Suprapubic skin (tissue), 4 donors: Measurements from ENCODE around the gene CDK5. TPM values are rescaled to one million over a fixed set of nuclear protein-coding genes. Genes with fewer than 3 reads are reported as not detected.

Experiments
- DNase-seq, 2 donors: peaks; one replicate each; pipeline ENCODE4 v3.0.0-alpha.2; 2019; ENCODE audit warnings: low spot score in 2 of 2
- H3K27ac ChIP-seq: fragments of 200-600 bp; sonication (generic); one replicate; pipeline ENCODE4 v1.5.1; 2019
- H3K27me3 ChIP-seq: fragments of 200-600 bp; sonication (generic); one replicate; pipeline ENCODE4 v1.5.1; 2019
- H3K36me3 ChIP-seq: fragments of 200-600 bp; sonication (generic); one replicate; pipeline ENCODE4 v1.5.1; 2019
- H3K4me1 ChIP-seq: fragments of 200-600 bp; sonication (generic); one replicate; pipeline ENCODE4 v1.5.1; 2019
- H3K4me3 ChIP-seq: fragments of 200-600 bp; sonication (generic); one replicate; pipeline ENCODE4 v1.5.1; 2019; ENCODE audit warnings: mild to moderate bottlenecking
- H3K9me3 ChIP-seq: fragments of 200-600 bp; sonication (generic); one replicate; pipeline ENCODE4 v1.5.1; 2019
- EP300 ChIP-seq: sonication (generic); formaldehyde crosslinking; IDR thresholded peaks from one replicate; pipeline ENCODE4 v1.6.1; 2017; ENCODE audit warnings: antibody characterized with exemption
- POLR2A ChIP-seq, 2 donors: fragments of 450-650 bp; IDR thresholded peaks; one replicate each; pipeline ENCODE4 v1.6.1; 2017; ENCODE audit warnings: antibody characterized with exemption in 2 of 2, mild to moderate bottlenecking in 2 of 2, moderate library complexity in 2 of 2
- POLR2AphosphoS5 ChIP-seq, 3 donors: sonication (generic); formaldehyde crosslinking; IDR thresholded peaks; one replicate each; pipeline ENCODE4 v1.6.1; 2017; ENCODE audit warnings: antibody characterized with exemption in 3 of 3
- whole genome bisulfite sequencing: methylation state at CpG from one replicate; pipeline ENCODE4 v1.1.5; 2018; 5-methylcytosine and 5-hydroxymethylcytosine counted together
- total RNA-seq, 4 donors: library from RNA; depleted of rRNA; stranded (reverse); fragments of >200 nt; gene quantifications; one replicate each; pipeline ENCODE4 v1.1.0, GENCODE V29; 2016
- TF ChIP-seq, protein P1 (sequence below), 2 donors: fragments of 200-600 bp in 1 of 2; fragments of 450-650 bp in 1 of 2; sonication (generic) in 1 of 2; IDR thresholded peaks; one replicate each; pipeline ENCODE4 v1.5.1; 2016 to 2019; ENCODE audit warnings: antibody characterized with exemption in 2 of 2, mild to moderate bottlenecking in 1 of 2, moderate library complexity in 1 of 2

The CDK5 gene
- total RNA-seq, 4 donors from 2014 or later: 7.7 to 14.7 (median 13.4) TPM

DNA sequence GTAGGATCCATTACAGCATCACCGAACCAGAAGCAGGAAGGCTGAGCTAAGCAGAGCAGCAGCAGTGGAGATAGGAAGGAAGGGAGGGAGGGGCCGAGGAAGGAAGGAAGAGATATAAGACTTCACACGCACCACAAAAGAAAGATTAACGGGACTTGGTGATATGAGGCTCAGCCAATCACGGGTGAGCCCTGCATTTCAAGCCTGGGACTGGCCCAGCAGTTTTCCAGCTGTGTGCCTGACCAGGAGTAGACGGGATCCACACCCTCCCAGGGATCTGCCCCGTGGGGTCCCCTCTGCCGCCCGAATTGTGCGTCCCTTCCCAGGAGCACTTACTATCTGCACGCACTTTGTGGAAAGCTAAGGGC, 49.6 kb downstream of the CDK5 start:
- 38% methylated on average over 11 of the region's 11 CpGs for WGBS
- DNase-seq: no peak
- H3K27ac ChIP-seq: no peak overlapping the region
- TF ChIP-seq EP300: no peak
- TF ChIP-seq POLR2AphosphoS5 (IDR thresholded peaks at IDR 0.05): no peak
- TF ChIP-seq POLR2A (IDR thresholded peaks at IDR 0.05): no peak
- TF ChIP-seq, protein P1, sequence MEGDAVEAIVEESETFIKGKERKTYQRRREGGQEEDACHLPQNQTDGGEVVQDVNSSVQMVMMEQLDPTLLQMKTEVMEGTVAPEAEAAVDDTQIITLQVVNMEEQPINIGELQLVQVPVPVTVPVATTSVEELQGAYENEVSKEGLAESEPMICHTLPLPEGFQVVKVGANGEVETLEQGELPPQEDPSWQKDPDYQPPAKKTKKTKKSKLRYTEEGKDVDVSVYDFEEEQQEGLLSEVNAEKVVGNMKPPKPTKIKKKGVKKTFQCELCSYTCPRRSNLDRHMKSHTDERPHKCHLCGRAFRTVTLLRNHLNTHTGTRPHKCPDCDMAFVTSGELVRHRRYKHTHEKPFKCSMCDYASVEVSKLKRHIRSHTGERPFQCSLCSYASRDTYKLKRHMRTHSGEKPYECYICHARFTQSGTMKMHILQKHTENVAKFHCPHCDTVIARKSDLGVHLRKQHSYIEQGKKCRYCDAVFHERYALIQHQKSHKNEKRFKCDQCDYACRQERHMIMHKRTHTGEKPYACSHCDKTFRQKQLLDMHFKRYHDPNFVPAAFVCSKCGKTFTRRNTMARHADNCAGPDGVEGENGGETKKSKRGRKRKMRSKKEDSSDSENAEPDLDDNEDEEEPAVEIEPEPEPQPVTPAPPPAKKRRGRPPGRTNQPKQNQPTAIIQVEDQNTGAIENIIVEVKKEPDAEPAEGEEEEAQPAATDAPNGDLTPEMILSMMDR (IDR thresholded peaks at IDR 0.05): no peak
- peaks cover 24% of the 10 kb centered on the region for H3K27me3 ChIP-seq
- H3K4me1 ChIP-seq: peaks cover 25% of the 10 kb centered on the region
- H3K9me3 ChIP-seq: no peaks in the 10 kb centered on the region
- no peaks in the 10 kb centered on the region for H3K36me3 ChIP-seq
- H3K4me3 ChIP-seq: no peak overlapping the region

GRCh38 chr7:151007469-151007898, 50.2 kb downstream of the CDK5 start:
- no peak overlapping the region for H3K27ac ChIP-seq
- 86% methylated on average over 7 of the region's 7 CpGs for WGBS
- H3K4me1 ChIP-seq: peaks cover 21% of the 10 kb centered on the region

GRCh38 chr7:151006590-151007300, 51.0 kb downstream of the CDK5 start:
- Histone ChIP-seq H3K9me3 (no peaks in the 10 kb centered on the region), H3K4me3 (no peak overlapping the region), H3K27me3 (peaks cover 15% of the 10 kb centered on the region), H3K27ac (no peak overlapping the region), H3K4me1 (peaks cover 21% of the 10 kb centered on the region), H3K36me3 (no peaks in the 10 kb centered on the region)
- DNase-seq: no peak
- WGBS: 85% methylated on average over 16 of the region's 23 CpGs
- no peak for TF ChIP-seq EP300
- TF ChIP-seq, protein P1 (IDR thresholded peaks at IDR 0.05): no peak
- TF ChIP-seq POLR2A (IDR thresholded peaks at IDR 0.05): no peak
- TF ChIP-seq POLR2AphosphoS5 (IDR thresholded peaks at IDR 0.05): no peak

More at GRCh38 chr7:151007469-151007898, 50.2 kb downstream of the CDK5 start:
- TF ChIP-seq, protein P1 (IDR thresholded peaks at IDR 0.05): no peak
- TF ChIP-seq POLR2AphosphoS5 (IDR thresholded peaks at IDR 0.05): no peak
- TF ChIP-seq EP300: no peak
- TF ChIP-seq POLR2A (IDR thresholded peaks at IDR 0.05): no peak
- peaks cover 17% of the 10 kb centered on the region for H3K27me3 ChIP-seq
- no peaks in the 10 kb centered on the region for H3K9me3 ChIP-seq
- no peak overlapping the region for H3K4me3 ChIP-seq
- H3K36me3 ChIP-seq: no peaks in the 10 kb centered on the region
- no peak for DNase-seq

GRCh38 chr7:151005566-151005965, 52.1 kb downstream of the CDK5 start:
- Histone ChIP-seq H3K4me3 (no peak overlapping the region), H3K27ac (no peak overlapping the region), H3K9me3 (no peaks in the 10 kb centered on the region), H3K36me3 (no peaks in the 10 kb centered on the region), H3K4me1 (peaks cover 21% of the 10 kb centered on the region), H3K27me3 (peaks cover 15% of the 10 kb centered on the region)
- no peak for DNase-seq
- 76% methylated on average over 6 of the region's 9 CpGs for WGBS
- TF ChIP-seq, protein P1 (IDR thresholded peaks at IDR 0.05): no peak
- TF ChIP-seq EP300 (no peak), POLR2AphosphoS5 (IDR thresholded peaks at IDR 0.05) (no peak), POLR2A (IDR thresholded peaks at IDR 0.05) (no peak)

Other genes with a start within 250 kb of the CDK5 start
- gene AOC1, start 205.4 kb downstream of the CDK5 start, total RNA-seq: 1 to 10 TPM; 1.9 to 5.5 (median 2.3) TPM
- gene KCNH2, start 79.6 kb downstream of the CDK5 start, total RNA-seq: under 1 TPM in 1 of 4 donors, not detected in 3; 0.70 TPM
- 10 to 100 TPM in 1 of 4 donors, 1 to 10 TPM in 3; 2.6 to 10.9 (median 6.8) TPM for gene NOS3, start 66.9 kb downstream of the CDK5 start, total RNA-seq
- 100 to 1,000 TPM in 2 of 4 donors, 10 to 100 TPM in 2; 27.0 to 195 (median 122) TPM for gene ATG9B, start 33.4 kb downstream of the CDK5 start, total RNA-seq
- 10 to 100 TPM; 29.5 to 42.3 (median 31.9) TPM for gene ABCB8, start 29.4 kb downstream of the CDK5 start, total RNA-seq
- gene ASIC3, start 9.4 kb downstream of the CDK5 start, total RNA-seq: 1 to 10 TPM; 2.6 to 8.7 (median 4.1) TPM
- gene SLC4A2, start 1.7 kb upstream of the CDK5 start, total RNA-seq: 10 to 100 TPM; 31.9 to 78.7 (median 59.7) TPM
- 100 to 1,000 TPM in 2 of 4 donors, 10 to 100 TPM in 2; 76.8 to 102 (median 90.9) TPM for gene FASTK, start 22.9 kb upstream of the CDK5 start, total RNA-seq
- gene TMUB1, start 25.6 kb upstream of the CDK5 start, total RNA-seq: 10 to 100 TPM; 32.5 to 50.3 (median 45.7) TPM
- gene AGAP3, start 28.6 kb upstream of the CDK5 start, total RNA-seq: 100 to 1,000 TPM; 126 to 162 (median 134) TPM
- not detected for gene GBX1, start 109.8 kb upstream of the CDK5 start, total RNA-seq
- gene ASB10, start 129.4 kb upstream of the CDK5 start, total RNA-seq: not detected
- gene H2BK1, start 152.6 kb upstream of the CDK5 start, total RNA-seq: not detected
- 10 to 100 TPM; 25.3 to 96.5 (median 40.1) TPM for gene ABCF2, start 169.3 kb upstream of the CDK5 start, total RNA-seq
- 10 to 100 TPM; 21.5 to 28.6 (median 25.4) TPM for gene CHPF2, start 174.6 kb upstream of the CDK5 start, total RNA-seq
- 10 to 100 TPM in 2 of 4 donors, 1 to 10 TPM in 2; 9.6 to 15.8 (median 10.9) TPM for gene SMARCD3, start 190.8 kb upstream of the CDK5 start, total RNA-seq